GM13976 (cell line): Measurements from ENCODE around the gene SDK1.

Source experiments
- DNase-seq: peaks from one replicate; pipeline ENCODE4 v3.0.0; 2012; ENCODE audit warnings: low spot score
- in situ Hi-C: fragments of 300-500 bp; cut with MboI; formaldehyde crosslinking; loops from one replicate; pipeline ENCODE4 v1.12.0; 2022; ENCODE audit warnings: low sequenced_read_pairs, mixed read lengths, inconsistent platforms; ENCODE audit not compliant: unreplicated experiment
- TF ChIP-seq, protein P1 (sequence below): IDR thresholded peaks from 2 replicates; pipeline ENCODE4 v1.5.1; 2012; ENCODE audit warnings: borderline replicate concordance, mild to moderate bottlenecking; ENCODE audit not compliant: insufficient read depth; ENCODE audit errors: extremely low read depth, missing control alignments, control extremely low read depth

SDK1 gene

DNA sequence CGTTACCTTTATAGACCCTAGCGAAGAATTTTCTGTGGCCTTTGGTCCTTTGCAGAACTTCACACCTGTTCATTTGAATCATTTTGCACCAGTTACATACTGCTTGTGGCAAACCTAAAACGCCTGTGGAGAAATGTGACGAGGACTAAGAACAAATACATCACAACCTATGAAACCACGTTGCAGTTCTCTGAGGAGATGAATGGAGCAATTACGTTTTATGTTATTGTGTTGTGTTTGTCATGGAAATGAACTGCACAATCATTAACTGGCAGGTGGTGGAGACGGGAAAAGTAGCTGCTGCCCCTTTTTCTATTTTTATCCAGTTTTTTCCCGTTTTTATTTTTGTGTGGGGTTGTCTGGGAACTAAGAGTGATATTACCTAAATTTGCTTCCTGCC lies 505.5 kb downstream of the SDK1 start:
- TF ChIP-seq, protein P1, sequence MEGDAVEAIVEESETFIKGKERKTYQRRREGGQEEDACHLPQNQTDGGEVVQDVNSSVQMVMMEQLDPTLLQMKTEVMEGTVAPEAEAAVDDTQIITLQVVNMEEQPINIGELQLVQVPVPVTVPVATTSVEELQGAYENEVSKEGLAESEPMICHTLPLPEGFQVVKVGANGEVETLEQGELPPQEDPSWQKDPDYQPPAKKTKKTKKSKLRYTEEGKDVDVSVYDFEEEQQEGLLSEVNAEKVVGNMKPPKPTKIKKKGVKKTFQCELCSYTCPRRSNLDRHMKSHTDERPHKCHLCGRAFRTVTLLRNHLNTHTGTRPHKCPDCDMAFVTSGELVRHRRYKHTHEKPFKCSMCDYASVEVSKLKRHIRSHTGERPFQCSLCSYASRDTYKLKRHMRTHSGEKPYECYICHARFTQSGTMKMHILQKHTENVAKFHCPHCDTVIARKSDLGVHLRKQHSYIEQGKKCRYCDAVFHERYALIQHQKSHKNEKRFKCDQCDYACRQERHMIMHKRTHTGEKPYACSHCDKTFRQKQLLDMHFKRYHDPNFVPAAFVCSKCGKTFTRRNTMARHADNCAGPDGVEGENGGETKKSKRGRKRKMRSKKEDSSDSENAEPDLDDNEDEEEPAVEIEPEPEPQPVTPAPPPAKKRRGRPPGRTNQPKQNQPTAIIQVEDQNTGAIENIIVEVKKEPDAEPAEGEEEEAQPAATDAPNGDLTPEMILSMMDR = no peak
- in situ Hi-C loops = no loop called here
- no peak for DNase-seq

DNA sequence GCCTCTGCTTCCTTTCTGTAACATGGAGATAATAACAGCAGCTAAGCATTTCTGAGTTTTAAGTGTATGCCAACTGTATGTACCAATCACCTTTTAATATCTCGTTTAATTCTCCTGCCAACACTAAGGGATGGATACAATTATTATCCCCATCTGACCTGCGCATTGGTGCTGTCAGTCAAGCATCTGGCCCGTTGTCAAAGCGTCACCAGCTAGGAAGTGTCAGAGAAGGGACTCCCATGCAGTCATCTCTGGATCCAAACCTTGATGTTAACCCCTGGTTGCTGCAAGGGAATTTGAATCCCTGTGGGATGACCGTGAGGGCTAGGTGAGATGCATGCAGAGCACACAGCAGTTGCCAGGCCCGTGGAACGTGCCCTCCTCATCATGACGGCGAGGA lies 506.8 kb downstream of the SDK1 start:
- TF ChIP-seq, protein P1 = no peak
- DNase-seq = no peak
- in situ Hi-C loops = no loop called here

DNA sequence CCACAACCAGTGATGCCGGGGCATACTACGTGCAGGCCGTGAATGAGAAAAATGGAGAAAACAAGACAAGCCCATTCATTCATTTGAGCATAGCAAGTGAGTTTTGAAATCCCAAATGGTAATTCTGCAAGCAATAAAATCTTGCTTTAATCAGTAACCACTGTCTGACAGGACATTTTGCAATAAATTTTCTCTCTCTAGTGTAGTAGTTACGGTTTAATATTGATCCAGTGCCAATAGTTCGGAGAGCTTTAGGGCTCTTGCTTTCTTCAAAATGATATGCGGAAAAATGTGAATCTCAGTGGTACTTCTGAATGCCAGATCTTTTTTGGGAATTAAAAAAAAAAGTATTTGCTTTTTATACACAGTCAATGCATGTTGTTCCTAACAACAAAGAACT lies 520.4 kb downstream of the SDK1 start:
- TF ChIP-seq, protein P1 = no peak
- in situ Hi-C loops = no loop called here

DNA sequence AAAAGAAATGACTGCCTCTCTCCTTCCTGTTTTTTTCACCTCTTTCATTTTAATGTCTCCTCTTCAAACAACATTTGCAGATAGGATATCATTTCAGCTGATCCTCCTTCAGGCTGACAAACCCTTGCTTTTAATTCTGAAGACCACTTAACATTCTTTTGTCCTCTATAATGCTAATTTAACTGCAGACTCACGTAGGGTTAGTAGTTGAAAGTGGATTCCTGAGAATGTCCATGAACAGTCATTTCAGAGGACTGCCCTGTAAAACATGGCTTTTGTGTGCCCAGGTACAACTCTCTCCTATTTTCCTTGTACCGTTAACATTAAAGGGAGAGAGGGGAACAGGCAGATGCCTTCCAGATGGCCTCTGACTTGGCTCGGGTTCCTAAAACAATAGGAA lies 524.4 kb downstream of the SDK1 start:
- in situ Hi-C loops = no loop called here
- no peak for DNase-seq

More for the DNA sequence above, 520.4 kb downstream of the SDK1 start:
- no peak for DNase-seq

DNA sequence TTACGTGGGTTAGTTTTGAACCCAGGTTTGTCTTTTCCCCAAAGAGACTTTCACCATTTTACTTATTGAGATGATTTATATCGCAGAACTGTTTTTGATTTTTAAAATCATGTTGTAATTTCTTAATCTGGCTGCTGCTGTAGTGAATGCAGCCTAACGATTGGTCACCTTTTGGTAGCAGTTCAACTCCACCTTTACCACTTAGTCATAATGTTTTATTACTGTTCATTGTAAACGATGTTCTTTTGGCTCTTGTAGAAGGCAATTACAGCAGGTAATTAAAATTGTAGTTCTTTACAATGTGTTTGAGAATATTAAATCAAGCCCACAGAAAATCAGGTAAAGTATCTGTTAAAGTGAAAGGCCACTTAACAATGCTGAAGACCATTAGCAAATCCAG lies 531.1 kb downstream of the SDK1 start:
- in situ Hi-C loops = no loop called here
- DNase-seq = no peak
- TF ChIP-seq, protein P1 = no peak

More for the DNA sequence above, 524.4 kb downstream of the SDK1 start:
- TF ChIP-seq, protein P1 = no peak

DNA sequence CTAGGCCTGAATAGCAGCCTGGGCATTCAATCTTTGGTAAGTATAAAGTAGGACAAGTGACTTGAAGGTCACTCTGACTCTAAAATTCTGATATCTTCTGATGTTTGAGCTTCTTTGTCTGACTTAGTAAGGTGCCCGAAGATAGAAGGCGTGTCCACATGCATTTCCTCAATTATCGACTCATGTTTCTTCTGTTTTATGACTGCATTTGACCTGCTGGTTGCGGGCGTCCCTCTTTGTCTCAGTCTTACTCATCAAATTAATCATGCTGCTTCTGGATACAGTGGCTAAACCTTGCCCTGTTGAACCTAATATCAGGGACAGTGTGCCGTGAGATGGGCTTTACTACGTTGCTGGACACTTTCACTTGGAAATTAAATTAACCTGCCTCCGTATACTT lies 534.1 kb downstream of the SDK1 start:
- DNase-seq = no peak
- in situ Hi-C loops = no loop called here
- TF ChIP-seq, protein P1 = no peak

DNA sequence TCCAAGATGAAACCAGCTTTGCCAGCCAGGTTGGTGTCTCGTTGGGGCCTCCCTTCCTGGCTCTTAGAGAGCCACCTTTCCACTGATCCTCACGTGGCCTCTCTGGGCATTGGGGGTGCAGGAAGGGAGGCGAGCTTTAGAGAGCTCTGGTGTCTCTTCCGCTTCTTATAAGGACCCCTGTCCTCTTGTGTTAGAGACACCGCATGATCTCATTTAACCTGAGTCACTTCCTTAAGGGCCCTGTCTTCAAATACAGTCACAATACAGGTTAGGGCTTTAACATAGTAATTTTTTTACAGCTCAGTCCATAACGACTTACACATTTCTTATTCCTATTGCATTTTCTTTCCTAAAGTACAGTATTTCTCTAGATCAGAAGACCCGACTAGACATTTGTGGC lies 535.8 kb downstream of the SDK1 start:
- DNase-seq = no peak
- TF ChIP-seq, protein P1 = no peak
- in situ Hi-C loops = no loop called here
